Measurements from ENCODE around the gene RHOJ.

RHOJ gene

GRCh38 chr14:63212776-63213500 lies 8.7 kb downstream of the RHOJ start:
- H3K4me3 ChIP-seq (ENCODE audit: low read depth, low read length) = no peak overlapping the region
- no peak for DNase-seq (ENCODE audit: low read depth)
- in situ Hi-C loops (cut with HindIII; ENCODE audit: low sequenced_read_pairs) = no loop called here
- no peak for TF ChIP-seq CTCF (IDR thresholded peaks at IDR 0.05; ENCODE audit: low read depth, low read length, missing control alignments)

DNA sequence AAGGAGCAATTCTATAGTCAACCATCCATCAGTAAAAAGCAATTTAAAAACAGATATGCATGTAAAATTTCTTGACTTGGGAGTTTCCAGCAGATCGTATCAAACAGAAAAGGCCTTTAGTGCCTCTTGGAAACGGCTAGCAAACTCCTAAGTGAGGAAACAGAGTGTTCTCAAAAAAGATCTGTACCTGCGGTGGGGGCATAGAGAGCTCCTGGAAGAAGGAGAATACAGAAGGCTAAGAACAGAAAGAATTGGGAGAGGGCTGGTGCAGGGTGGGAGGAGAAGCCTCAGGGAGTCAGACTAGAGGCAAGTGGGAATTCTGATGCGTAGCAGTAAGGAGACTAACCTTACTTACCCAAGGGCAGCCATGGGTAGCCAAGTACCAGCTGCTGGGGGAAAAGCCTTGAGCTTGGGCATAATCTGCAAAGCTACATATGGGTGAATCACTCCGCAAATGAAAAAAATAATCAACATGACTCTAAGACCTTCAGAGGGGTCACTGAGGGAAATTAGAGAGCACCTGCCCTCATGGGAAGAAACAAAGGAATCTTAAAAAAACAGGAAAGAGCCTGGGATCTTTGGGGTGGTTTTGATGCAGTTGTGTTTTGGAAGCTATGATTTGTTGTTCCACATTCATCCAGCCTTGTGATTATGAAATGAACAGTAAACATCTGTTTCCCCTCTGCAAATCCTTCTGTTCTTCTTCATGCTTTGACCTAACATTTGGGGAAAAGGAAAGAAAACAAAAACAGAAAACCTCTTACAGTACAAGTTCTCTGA lies 10.4 kb downstream of the RHOJ start:
- DNase-seq (ENCODE audit: low read depth) = no peak
- no peak overlapping the region for H3K4me3 ChIP-seq (ENCODE audit: low read depth, low read length)
- no peak for TF ChIP-seq CTCF (IDR thresholded peaks at IDR 0.05; ENCODE audit: low read depth, low read length, missing control alignments)
- in situ Hi-C loops (cut with HindIII; ENCODE audit: low sequenced_read_pairs) = no loop called here

DNA sequence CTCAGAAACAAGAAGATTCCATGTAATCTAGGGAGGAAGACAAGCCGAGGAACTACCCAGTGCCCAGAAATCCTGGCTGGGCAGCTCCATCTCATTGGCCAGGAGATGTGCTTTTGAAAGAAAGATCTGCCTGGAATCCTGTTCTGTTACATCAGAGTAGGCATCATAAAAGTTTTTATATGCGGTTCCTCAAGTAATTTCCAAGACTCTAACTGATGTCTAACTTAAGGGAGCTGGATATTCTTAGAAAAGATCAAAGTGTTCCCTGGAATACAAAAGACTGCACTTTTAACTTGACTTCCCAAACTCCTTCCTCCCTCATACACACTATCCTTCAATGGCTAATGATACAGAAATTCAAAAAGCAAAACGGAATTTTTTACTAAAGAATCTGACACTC lies 16.3 kb downstream of the RHOJ start:
- no peak for TF ChIP-seq CTCF (IDR thresholded peaks at IDR 0.05; ENCODE audit: low read depth, low read length, missing control alignments)
- in situ Hi-C loops (cut with HindIII; ENCODE audit: low sequenced_read_pairs) = no loop called here
- H3K4me3 ChIP-seq (ENCODE audit: low read depth, low read length) = no peak overlapping the region
- DNase-seq (ENCODE audit: low read depth) = no peak

DNA sequence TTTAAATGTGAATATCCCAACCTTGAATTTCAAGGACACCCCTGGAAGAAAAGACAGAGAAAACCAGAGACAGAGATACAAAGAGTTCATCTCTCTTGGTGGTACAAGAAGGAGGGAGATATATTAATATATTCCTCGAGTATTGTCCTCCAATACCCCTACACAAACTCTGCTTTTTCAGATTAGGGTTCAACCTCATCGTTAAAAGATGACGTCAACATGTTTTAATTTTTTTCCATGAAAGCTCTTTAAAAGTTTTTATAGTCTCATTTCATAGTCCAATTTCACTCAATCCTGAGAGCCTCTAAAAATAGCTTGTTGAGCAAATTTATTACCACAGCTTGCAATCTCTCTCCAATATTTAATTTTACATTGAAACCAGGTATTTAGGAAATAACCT lies 19.4 kb downstream of the RHOJ start:
- in situ Hi-C loops (cut with HindIII; ENCODE audit: low sequenced_read_pairs) = no loop called here

DNA sequence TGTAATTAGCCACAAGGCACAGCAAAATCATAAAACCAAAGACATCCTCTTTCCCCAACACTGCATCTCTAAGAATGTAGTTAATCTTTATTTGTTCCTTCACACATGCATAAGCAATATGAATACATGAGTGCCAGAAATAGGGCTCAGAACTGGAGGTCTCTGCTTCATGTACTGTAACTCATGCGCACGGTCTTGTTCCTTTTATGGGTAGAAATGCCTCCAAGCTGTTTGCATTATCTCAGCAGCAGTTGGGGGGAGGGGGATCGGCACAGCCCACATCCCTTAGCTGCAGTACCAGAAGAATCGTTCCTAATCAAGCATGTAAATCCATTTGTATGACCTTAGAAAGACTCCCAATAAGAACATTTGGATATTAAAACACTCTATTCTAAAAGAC lies 20.0 kb downstream of the RHOJ start:
- peak; percentile 37 for DNase-seq (ENCODE audit: low read depth)
- TF ChIP-seq CTCF (IDR thresholded peaks at IDR 0.05; ENCODE audit: low read depth, low read length, missing control alignments) = no peak
- in situ Hi-C loops (cut with HindIII; ENCODE audit: low sequenced_read_pairs) = no loop called here
- H3K4me3 ChIP-seq (ENCODE audit: low read depth, low read length) = no peak overlapping the region

More for the DNA sequence above, 19.4 kb downstream of the RHOJ start:
- no peak overlapping the region for H3K4me3 ChIP-seq (ENCODE audit: low read depth, low read length)
- TF ChIP-seq CTCF (IDR thresholded peaks at IDR 0.05; ENCODE audit: low read depth, low read length, missing control alignments) = no peak
- no peak for DNase-seq (ENCODE audit: low read depth)

- in situ Hi-C loops (cut with HindIII; ENCODE audit: low sequenced_read_pairs) = no loop called here
- TF ChIP-seq CTCF (IDR thresholded peaks at IDR 0.05; ENCODE audit: low read depth, low read length, missing control alignments) = no peak
These were observed 24.0 kb downstream of the RHOJ start for GRCh38 chr14:63228217-63228616.

More at GRCh38 chr14:63228217-63228616, 24.0 kb downstream of the RHOJ start:
- no peak overlapping the region for H3K4me3 ChIP-seq (ENCODE audit: low read depth, low read length)
- DNase-seq (ENCODE audit: low read depth) = no peak
